Vagina (tissue), 2 donors: ENCODE measurements around the gene IL1RAPL2. TPM values are rescaled to one million over a fixed set of nuclear protein-coding genes. Genes with fewer than 3 reads are reported as not detected.
A peak's percentile ranks its signal among the peaks of the same experiment; 100 is the strongest.

Experiments used
- DNase-seq, 2 donors: peaks; one replicate each; pipeline ENCODE4 v3.0.0-alpha.2; 2017; ENCODE audit errors: extremely low spot score in 2 of 2
- H3K27ac ChIP-seq: fragments of 200-600 bp; sonication (generic); one replicate; pipeline ENCODE4 v1.5.1; 2019
- H3K27me3 ChIP-seq: fragments of 200-600 bp; sonication (generic); one replicate; pipeline ENCODE4 v1.5.1; 2019
- H3K36me3 ChIP-seq, 2 donors: fragments of 200-600 bp; sonication (generic); one replicate each; pipeline ENCODE4 v1.5.1; 2017 to 2019
- H3K4me1 ChIP-seq: fragments of 200-600 bp; sonication (generic); one replicate; pipeline ENCODE4 v1.5.1; 2019
- H3K4me3 ChIP-seq, 2 donors: fragments of 200-600 bp; sonication (generic); 1 replicate in 1 of 2; 2 replicates in 1 of 2; pipeline ENCODE4 v1.5.1; 2016 to 2019
- H3K9me3 ChIP-seq: fragments of 200-600 bp; sonication (generic); one replicate; pipeline ENCODE4 v1.5.1; 2019
- CTCF ChIP-seq, 3 experiments: fragments of 450-650 bp in 2 of 3; fragments of 200-600 bp in 1 of 3; sonication (generic) in 1 of 3; IDR thresholded peaks; one replicate each; pipeline ENCODE4 v1.5.1; 2017 to 2019; ENCODE audit warnings: antibody characterized with exemption in 3 of 3, mild to moderate bottlenecking in 2 of 3, moderate library complexity in 2 of 3
- POLR2A ChIP-seq, 2 donors: fragments of 450-650 bp; IDR thresholded peaks; one replicate each; pipeline ENCODE4 v1.6.1; 2017; ENCODE audit warnings: antibody characterized with exemption in 2 of 2, mild to moderate bottlenecking in 2 of 2, moderate library complexity in 2 of 2
- POLR2AphosphoS5 ChIP-seq, 2 donors: sonication (generic); formaldehyde crosslinking; IDR thresholded peaks; one replicate each; pipeline ENCODE4 v1.9.0; 2017; ENCODE audit warnings: antibody characterized with exemption in 2 of 2, mild to moderate bottlenecking in 2 of 2, low read depth in 1 of 2; ENCODE audit not compliant: insufficient read depth in 1 of 2
- intact Hi-C: fragments of 100-400 bp; cut with DNase I; formaldehyde crosslinking; loops from one replicate; pipeline ENCODE4 v1.15.1; 2023
- total RNA-seq: library from RNA; depleted of rRNA; stranded (reverse); fragments of >200 nt; gene quantifications from one replicate; pipeline ENCODE4 v1.2.3, GENCODE V29; 2016

The IL1RAPL2 gene
- total RNA-seq, 1 donor from 2014 or later = 0.25 TPM

DNA sequence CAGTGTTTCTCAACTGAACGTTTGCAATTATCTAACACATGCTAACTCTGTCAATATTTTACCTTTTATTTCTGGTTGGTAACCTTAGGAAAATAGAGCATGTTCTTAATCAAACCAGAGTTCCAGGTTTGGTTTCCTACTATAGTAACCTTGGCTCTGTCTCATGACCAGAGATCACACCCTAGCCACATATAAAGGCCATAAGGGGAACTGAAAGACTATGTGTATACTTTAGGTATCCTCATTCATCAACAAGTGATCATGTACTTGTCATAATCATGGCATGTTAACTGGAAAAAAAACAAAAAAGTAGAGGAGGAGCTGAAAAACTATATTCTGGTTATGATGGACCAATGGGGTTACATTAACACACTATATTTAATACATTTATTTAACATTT is 352.1 kb downstream of the IL1RAPL2 start:
- no peak for TF ChIP-seq POLR2A (IDR thresholded peaks at IDR 0.05)
- no peak for TF ChIP-seq POLR2AphosphoS5 (IDR thresholded peaks at IDR 0.05; ENCODE audit: insufficient read depth in 1 of 2, low read depth in 1 of 2)
- TF ChIP-seq CTCF (IDR thresholded peaks at IDR 0.05) = no peak
- no peak for DNase-seq
- Histone ChIP-seq H3K27ac (no peak overlapping the region), H3K36me3 (no peaks in the 10 kb centered on the region), H3K4me3 (no peak overlapping the region), H3K9me3 (no peaks in the 10 kb centered on the region), H3K4me1 (no peaks in the 10 kb centered on the region), H3K27me3 (no peaks in the 10 kb centered on the region)
- intact Hi-C loops = no loop called here

GRCh38 chrX:104921584-104922205 is 355.7 kb downstream of the IL1RAPL2 start:
- DNase-seq = no peak

GRCh38 chrX:104922206-104922621 is 356.2 kb downstream of the IL1RAPL2 start:
- no peak overlapping the region for H3K27ac ChIP-seq
- intact Hi-C loops = no loop called here
- no peaks in the 10 kb centered on the region for H3K27me3 ChIP-seq
- H3K4me1 ChIP-seq = no peaks in the 10 kb centered on the region
- DNase-seq = no peak
- TF ChIP-seq CTCF (IDR thresholded peaks at IDR 0.05) = peak; percentile 50 to 73 (median 62)
- no peak for TF ChIP-seq POLR2AphosphoS5 (IDR thresholded peaks at IDR 0.05; ENCODE audit: insufficient read depth in 1 of 2, low read depth in 1 of 2)
- TF ChIP-seq POLR2A (IDR thresholded peaks at IDR 0.05) = no peak
- no peak overlapping the region for H3K4me3 ChIP-seq
- no peaks in the 10 kb centered on the region for H3K36me3 ChIP-seq
- no peaks in the 10 kb centered on the region for H3K9me3 ChIP-seq

More at GRCh38 chrX:104921584-104922205, 355.7 kb downstream of the IL1RAPL2 start:
- TF ChIP-seq POLR2AphosphoS5 (IDR thresholded peaks at IDR 0.05; ENCODE audit: insufficient read depth in 1 of 2, low read depth in 1 of 2) = no peak
- no peak for TF ChIP-seq CTCF (IDR thresholded peaks at IDR 0.05)
- TF ChIP-seq POLR2A (IDR thresholded peaks at IDR 0.05) = no peak
- no peak overlapping the region for H3K27ac ChIP-seq
- no peaks in the 10 kb centered on the region for H3K27me3 ChIP-seq
- no peaks in the 10 kb centered on the region for H3K9me3 ChIP-seq
- no peak overlapping the region for H3K4me3 ChIP-seq
- intact Hi-C loops = no loop called here
- H3K36me3 ChIP-seq = no peaks in the 10 kb centered on the region
- H3K4me1 ChIP-seq = no peaks in the 10 kb centered on the region

DNA sequence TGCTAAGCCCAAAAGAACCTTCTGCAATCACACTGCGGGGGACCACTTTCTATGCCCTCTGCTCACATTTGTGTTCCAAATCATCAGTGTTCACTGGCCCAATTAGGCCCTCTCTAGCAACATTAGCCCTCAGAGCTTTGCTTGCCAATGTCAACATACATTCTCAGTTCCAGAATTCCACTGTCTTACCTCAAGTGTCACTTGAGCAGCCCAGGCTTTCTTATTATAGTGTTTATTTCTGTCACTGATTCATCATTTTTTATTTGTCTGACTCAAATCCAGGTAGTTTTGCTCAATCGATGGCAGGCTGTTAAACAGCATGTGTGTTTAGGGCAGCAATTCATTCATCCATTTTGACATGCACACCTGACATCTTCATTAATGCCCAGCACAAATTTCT is 363.3 kb downstream of the IL1RAPL2 start:
- no peak overlapping the region for H3K4me3 ChIP-seq
- no peaks in the 10 kb centered on the region for H3K36me3 ChIP-seq
- intact Hi-C loops = no loop called here
- TF ChIP-seq POLR2AphosphoS5 (IDR thresholded peaks at IDR 0.05; ENCODE audit: insufficient read depth in 1 of 2, low read depth in 1 of 2) (no peak), CTCF (IDR thresholded peaks at IDR 0.05) (no peak), POLR2A (IDR thresholded peaks at IDR 0.05) (no peak)
- DNase-seq = no peak
- no peaks in the 10 kb centered on the region for H3K9me3 ChIP-seq
- H3K27ac ChIP-seq = no peak overlapping the region
- H3K4me1 ChIP-seq = no peaks in the 10 kb centered on the region
- no peaks in the 10 kb centered on the region for H3K27me3 ChIP-seq

GRCh38 chrX:104935581-104935980 is 369.6 kb downstream of the IL1RAPL2 start:
- no peak for TF ChIP-seq CTCF (IDR thresholded peaks at IDR 0.05)
- TF ChIP-seq POLR2A (IDR thresholded peaks at IDR 0.05) = no peak
- TF ChIP-seq POLR2AphosphoS5 (IDR thresholded peaks at IDR 0.05; ENCODE audit: insufficient read depth in 1 of 2, low read depth in 1 of 2) = no peak

More at GRCh38 chrX:104935581-104935980, 369.6 kb downstream of the IL1RAPL2 start:
- Histone ChIP-seq H3K4me1 (no peaks in the 10 kb centered on the region), H3K4me3 (no peak overlapping the region), H3K27ac (no peak overlapping the region), H3K36me3 (no peaks in the 10 kb centered on the region), H3K27me3 (no peaks in the 10 kb centered on the region), H3K9me3 (no peaks in the 10 kb centered on the region)
- no peak for DNase-seq
- intact Hi-C loops = no loop called here
